Stimulated activated CD4-positive, alpha-beta T cell treated with anti-CD3 and anti-CD28 coated beads, Interleukin-4, amount 100 ng/mL, for 24 hours (primary cell): ENCODE results near the gene RGS2.
A peak's percentile ranks its signal among the peaks of the same experiment; 100 is the strongest.

ENCODE experiments used
- DNase-seq: peaks from one replicate; pipeline ENCODE4 v3.0.0-alpha.2; 2020

The RGS2 gene

DNA sequence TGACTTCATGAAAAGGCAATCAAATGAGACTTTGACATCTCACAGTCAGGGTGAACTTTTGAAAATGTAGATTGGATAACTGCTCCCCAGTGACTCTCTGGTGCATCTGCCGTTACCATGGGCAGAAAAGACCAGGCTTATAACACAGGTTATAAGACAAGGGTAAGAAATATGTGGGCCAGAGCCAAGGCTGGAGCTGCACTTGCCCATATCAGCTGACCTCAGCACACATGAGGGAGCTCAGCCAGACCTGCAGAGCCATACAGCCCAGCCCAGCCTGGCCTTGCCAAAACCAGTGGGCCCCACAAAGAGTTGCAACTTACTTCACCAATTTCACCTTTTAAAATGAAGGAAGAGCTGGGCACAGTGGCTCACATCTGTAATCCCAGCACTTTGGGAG lies 11.7 kb upstream of the RGS2 start:
- DNase-seq: no peak

DNA sequence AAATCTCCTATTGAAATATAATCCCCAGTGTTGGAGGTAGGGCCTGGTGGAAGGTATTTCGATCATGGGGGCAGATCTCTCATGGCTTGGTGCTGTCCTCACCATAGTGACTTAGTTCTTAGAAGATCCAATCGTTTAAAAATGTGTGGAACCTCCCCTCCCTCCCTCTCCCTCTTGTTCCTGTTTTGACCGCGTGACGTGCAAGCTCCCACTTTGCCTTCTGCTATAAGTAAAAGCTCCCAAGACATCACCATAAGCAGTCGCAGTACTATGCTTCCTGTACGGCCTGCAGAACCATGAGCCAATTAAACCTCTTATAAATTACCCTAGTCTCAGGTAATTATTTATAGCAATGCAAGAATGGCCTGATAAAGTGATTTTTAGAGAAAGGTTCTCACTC lies 10.9 kb upstream of the RGS2 start:
- DNase-seq: no peak

GRCh38 chr1:192801451-192801850 lies 7.4 kb upstream of the RGS2 start:
- no peak for DNase-seq

GRCh38 chr1:192802406-192802805 lies 6.4 kb upstream of the RGS2 start:
- no peak for DNase-seq

DNA sequence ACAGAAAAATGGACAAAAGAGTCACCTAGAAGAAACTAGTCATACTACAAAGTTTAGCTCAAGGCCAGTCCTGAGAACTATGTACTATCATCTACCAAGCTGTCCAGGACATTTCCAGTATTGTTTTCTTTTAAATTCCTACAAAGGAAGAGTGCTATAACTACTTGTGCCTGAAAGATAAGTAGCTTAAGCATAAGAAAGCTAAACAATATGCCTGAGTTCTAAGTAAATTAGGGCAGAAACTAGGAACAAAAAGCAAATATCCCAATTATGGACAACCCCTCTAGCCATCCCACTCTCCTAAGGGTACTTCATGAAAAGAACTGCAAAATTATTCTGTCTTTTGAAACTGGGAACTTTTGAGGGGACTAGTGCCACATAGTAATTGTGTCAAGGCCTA lies 5.3 kb upstream of the RGS2 start:
- no peak for DNase-seq

- peak; percentile 40 for DNase-seq
Measured at GRCh38 chr1:192805832-192806323, 3.0 kb upstream of the RGS2 start.

- DNase-seq: peak; percentile 33
Measured at GRCh38 chr1:192807211-192808162, 1.4 kb upstream of the RGS2 start.

GRCh38 chr1:192808163-192808517 lies 699 bp upstream of the RGS2 start:
- peak; percentile 7 for DNase-seq

- peak; percentile 59 for DNase-seq
Measured at GRCh38 chr1:192809307-192810252, 741 bp downstream of the RGS2 start.

- DNase-seq: no peak
Measured at GRCh38 chr1:192810253-192810880, 1.5 kb downstream of the RGS2 start.

DNA sequence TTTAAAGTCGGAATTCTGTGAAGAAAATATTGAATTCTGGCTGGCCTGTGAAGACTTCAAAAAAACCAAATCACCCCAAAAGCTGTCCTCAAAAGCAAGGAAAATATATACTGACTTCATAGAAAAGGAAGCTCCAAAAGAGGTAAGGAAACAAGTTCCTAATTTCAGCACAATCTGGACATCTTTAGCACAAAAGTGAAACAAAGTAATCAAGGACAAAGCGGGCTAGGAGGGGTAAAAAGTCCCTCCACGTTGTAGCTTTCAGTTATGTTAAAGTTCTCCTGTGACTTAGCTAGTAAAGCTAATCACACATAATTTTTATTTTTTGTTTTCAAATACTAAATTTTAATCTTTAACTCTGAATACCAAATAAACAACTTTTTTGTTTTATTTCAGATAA lies 2.2 kb downstream of the RGS2 start:
- no peak for DNase-seq

GRCh38 chr1:192811594-192812239 lies 2.9 kb downstream of the RGS2 start:
- no peak for DNase-seq

- no peak for DNase-seq
Measured at GRCh38 chr1:192812420-192813209, 3.8 kb downstream of the RGS2 start.

DNA sequence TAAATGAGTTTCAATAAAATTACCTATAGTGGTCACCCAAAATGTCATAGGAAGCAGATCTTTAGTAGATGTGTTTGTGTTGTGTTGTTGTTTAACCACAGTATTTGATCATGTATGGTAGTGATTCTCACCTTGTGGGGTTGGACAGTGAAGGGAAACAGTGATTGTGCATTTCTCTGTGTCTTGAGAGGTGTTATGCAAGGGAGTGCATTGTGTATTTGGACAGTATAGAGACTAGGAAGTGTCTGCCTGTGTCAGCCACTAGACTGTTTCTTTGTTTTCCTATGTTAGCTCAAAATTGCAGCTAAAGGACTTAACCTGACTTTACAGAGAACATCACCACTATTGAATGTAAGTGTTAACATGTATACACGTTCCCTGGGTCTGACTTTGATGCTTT lies 6.0 kb downstream of the RGS2 start:
- DNase-seq: no peak

DNA sequence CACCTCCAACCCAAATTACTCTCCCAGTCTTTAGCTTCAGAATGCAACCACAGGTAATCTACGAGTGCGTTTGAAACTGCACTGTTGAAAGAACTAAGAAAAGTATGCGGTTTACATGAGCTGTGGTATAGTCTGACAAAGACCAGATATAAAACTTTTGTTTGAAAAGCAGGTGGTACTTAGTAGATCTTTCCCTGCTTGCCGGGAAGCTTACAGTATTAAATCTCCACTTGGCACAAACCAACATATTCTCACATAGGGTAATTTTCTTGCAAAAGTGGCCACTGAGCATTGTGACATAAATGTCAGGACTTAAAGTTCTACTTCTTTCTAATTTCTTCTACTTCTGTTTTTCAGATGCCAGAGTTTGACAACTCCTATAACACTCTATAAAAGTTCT lies 8.4 kb downstream of the RGS2 start:
- DNase-seq: no peak

DNA sequence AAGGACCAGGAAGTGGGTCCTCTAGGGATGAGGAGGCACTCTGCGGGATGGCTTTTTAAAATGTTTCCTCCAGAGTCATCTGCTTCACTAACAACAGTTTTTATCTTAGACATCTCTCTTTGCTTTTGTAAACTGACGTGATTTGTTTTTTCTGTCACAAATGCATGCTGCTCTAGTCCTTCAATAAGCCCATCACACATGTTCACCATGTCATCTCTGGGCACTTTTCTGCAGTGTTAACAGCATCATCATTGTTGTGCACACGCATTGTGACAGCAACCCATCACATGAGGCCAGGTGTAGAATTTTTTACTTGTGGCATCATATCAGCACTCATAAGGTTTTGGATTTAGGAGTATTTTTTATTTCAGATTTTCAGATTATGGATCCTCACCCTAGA lies 12.5 kb downstream of the RGS2 start:
- no peak for DNase-seq

- no peak for DNase-seq
Measured at GRCh38 chr1:192824511-192824910, 15.7 kb downstream of the RGS2 start.

- DNase-seq: no peak
Measured at GRCh38 chr1:192826791-192827546, 18.1 kb downstream of the RGS2 start.

- no peak for DNase-seq
Measured at GRCh38 chr1:192830595-192831246, 21.9 kb downstream of the RGS2 start.

GRCh38 chr1:192831706-192832355 lies 23.0 kb downstream of the RGS2 start:
- no peak for DNase-seq
